ENCODE results near the gene SLC47A1.
"Not testable (repeated sequence)": the region's sequence is repeated elsewhere in the genome, so short reads cannot be mapped to it uniquely, and the experiment has no call there.

The SLC47A1 gene

GRCh38 chr17:19520641-19521040, 13.0 kb upstream of the SLC47A1 start:
- no peak for DNase-seq (ENCODE audit: low spot score)

GRCh38 chr17:19523690-19524089, 10.0 kb upstream of the SLC47A1 start:
- DNase-seq (ENCODE audit: low spot score), result no peak

GRCh38 chr17:19526950-19527349, 6.7 kb upstream of the SLC47A1 start:
- DNase-seq (ENCODE audit: low spot score), result not testable (repeated sequence)

GRCh38 chr17:19531780-19532501, 1.7 kb upstream of the SLC47A1 start:
- no peak for DNase-seq (ENCODE audit: low spot score)

GRCh38 chr17:19533036-19533717, 477 bp upstream of the SLC47A1 start:
- DNase-seq (ENCODE audit: low spot score), result no peak

- no peak for DNase-seq (ENCODE audit: low spot score)
Measured at GRCh38 chr17:19534562-19535149, 1.0 kb downstream of the SLC47A1 start.

- DNase-seq (ENCODE audit: low spot score), result no peak
Measured at GRCh38 chr17:19537111-19537510, 3.5 kb downstream of the SLC47A1 start.

- peak; percentile 40 for DNase-seq (ENCODE audit: low spot score)
Measured at GRCh38 chr17:19538095-19539039, 4.7 kb downstream of the SLC47A1 start.

GRCh38 chr17:19539040-19539399, 5.4 kb downstream of the SLC47A1 start:
- DNase-seq (ENCODE audit: low spot score), result no peak

- DNase-seq (ENCODE audit: low spot score), result no peak
Measured at GRCh38 chr17:19539841-19540311, 6.2 kb downstream of the SLC47A1 start.

GRCh38 chr17:19540706-19541370, 7.2 kb downstream of the SLC47A1 start:
- DNase-seq (ENCODE audit: low spot score), result no peak

- DNase-seq (ENCODE audit: low spot score), result no peak
Measured at GRCh38 chr17:19541445-19541844, 7.8 kb downstream of the SLC47A1 start.

GRCh38 chr17:19542247-19542646, 8.6 kb downstream of the SLC47A1 start:
- no peak for DNase-seq (ENCODE audit: low spot score)

- no peak for DNase-seq (ENCODE audit: low spot score)
Measured at GRCh38 chr17:19544366-19544765, 10.7 kb downstream of the SLC47A1 start.

GRCh38 chr17:19546289-19547065, 12.8 kb downstream of the SLC47A1 start:
- DNase-seq (ENCODE audit: low spot score), result no peak

- DNase-seq (ENCODE audit: low spot score), result no peak
Measured at GRCh38 chr17:19549746-19550623, 16.3 kb downstream of the SLC47A1 start.

- no peak for DNase-seq (ENCODE audit: low spot score)
Measured at GRCh38 chr17:19551165-19551564, 17.5 kb downstream of the SLC47A1 start.

- no peak for DNase-seq (ENCODE audit: low spot score)
Measured at GRCh38 chr17:19551591-19552148, 18.0 kb downstream of the SLC47A1 start.

- no peak for DNase-seq (ENCODE audit: low spot score)
Measured at GRCh38 chr17:19553036-19553435, 19.4 kb downstream of the SLC47A1 start.

Data from HuH-7 (cell line).